ENCODE results near the gene CSGALNACT2.

The CSGALNACT2 gene

DNA sequence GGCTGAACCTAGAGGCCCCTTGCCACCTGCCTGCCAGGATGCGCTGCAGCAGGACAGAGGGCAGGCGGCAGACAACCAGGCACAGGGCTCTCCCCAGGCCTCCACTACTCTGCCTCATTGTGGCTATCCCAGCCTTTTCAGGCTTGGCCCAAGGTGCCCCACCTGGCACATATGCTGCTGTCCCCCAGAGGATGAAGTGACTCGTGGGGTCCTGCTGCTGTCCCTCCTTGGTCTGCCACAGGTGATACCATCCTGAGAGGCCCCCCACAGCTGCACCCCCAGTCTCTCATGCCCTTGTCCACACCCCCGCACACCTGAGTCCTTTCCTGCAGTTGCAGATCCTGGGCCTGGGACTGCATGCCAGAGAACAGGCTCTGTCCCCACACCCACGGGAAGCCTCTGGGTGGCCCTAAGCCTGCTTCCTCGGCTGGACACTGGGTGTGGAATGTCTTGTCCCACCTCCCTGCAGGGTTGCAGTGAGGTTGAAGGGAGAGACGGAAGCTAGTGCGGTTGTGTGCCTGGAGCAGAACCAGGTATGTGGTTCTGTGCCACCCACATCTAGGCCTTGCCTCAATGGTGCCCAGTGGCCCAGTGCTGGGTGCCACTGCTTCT, 73.3 kb downstream of the CSGALNACT2 start:
- DNase-seq (ENCODE audit: low read depth): no peak
- TF ChIP-seq, protein P1, sequence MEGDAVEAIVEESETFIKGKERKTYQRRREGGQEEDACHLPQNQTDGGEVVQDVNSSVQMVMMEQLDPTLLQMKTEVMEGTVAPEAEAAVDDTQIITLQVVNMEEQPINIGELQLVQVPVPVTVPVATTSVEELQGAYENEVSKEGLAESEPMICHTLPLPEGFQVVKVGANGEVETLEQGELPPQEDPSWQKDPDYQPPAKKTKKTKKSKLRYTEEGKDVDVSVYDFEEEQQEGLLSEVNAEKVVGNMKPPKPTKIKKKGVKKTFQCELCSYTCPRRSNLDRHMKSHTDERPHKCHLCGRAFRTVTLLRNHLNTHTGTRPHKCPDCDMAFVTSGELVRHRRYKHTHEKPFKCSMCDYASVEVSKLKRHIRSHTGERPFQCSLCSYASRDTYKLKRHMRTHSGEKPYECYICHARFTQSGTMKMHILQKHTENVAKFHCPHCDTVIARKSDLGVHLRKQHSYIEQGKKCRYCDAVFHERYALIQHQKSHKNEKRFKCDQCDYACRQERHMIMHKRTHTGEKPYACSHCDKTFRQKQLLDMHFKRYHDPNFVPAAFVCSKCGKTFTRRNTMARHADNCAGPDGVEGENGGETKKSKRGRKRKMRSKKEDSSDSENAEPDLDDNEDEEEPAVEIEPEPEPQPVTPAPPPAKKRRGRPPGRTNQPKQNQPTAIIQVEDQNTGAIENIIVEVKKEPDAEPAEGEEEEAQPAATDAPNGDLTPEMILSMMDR (conservative IDR thresholded peaks at IDR 0.05; ENCODE audit: low read depth, low read length): no peak
- no peak overlapping the region for H3K4me3 ChIP-seq (ENCODE audit: low read length)

DNA sequence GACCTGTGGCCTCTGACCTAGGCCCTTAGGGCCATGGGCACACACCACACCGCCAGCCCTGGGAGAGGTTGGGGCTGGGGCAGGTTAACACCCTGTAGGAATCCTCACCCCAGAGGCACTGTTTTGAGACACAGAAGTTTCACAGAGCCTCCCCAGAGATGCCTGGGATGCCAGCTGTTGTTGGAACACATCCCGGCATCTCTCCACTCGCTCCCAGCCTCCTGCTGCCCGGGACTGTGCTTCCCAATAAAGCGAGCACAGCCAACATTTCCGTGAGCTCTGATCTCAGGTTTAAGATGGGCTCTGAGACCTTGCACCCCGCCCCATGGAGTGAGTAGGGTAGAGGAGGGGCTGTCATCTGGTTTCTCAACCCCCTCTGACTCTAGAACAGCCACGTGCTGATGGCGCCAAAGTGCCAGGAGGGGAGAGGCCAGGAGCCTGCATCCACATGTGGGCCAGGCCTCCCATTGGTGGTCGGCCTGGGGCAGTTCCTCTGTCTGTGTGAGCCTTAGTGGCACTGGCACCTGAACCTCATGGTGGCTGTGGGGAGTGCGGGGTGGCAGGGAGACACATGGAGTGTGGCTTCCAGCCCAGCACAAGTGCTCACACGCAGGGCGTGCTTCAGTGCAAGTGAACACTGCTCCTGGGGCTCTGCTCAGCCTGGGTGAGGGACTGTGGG, 73.9 kb downstream of the CSGALNACT2 start:
- no peak overlapping the region for H3K4me3 ChIP-seq (ENCODE audit: low read length)
- DNase-seq (ENCODE audit: low read depth): no peak
- TF ChIP-seq, protein P1 (conservative IDR thresholded peaks at IDR 0.05; ENCODE audit: low read depth, low read length): no peak

DNA sequence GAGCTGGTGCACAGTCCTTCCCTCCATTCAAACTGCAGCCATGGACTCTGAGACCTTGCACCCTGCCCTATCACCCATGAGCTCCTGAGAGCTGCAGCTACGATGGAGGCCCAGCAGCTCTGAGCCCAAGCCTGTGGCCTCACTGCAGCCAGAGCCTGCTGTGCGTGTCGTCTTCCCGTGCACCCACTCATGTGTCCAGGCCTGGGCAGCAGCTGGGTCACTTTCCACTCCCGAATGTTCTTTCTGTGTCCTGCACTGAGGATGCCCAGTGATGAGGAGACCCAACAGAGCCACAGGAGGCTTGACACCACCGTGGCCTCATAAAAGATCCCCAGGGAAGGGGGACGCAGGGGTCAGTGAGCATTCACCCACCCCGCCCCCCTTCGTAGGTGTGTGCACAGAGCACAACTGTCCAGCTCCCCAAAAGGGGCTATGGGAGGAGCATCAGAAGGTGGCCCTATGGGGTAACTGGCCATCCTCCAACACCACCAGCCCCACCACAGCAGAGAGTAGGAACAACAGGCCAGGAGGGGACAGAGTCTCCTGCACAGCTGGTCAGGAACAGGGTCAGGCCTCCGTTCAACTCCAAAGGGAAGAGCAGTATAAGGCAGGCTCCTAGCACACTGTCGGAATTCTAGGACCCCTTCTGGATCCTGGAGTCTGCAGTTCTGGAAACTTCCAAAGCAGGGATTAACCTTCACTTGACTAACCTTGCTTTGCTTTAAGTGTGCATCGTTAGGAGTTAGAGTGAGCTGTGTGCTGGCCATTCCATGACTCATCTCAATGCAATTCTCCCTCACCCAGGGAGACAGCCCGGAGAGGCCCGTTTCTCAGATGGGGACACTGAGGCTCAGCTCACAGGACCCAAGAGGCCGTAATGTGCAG, 76.1 kb downstream of the CSGALNACT2 start:
- H3K4me3 ChIP-seq (ENCODE audit: low read length): no peak overlapping the region
- TF ChIP-seq, protein P1 (conservative IDR thresholded peaks at IDR 0.05; ENCODE audit: low read depth, low read length): no peak
- peak; percentile 32 for DNase-seq (ENCODE audit: low read depth)

DNA sequence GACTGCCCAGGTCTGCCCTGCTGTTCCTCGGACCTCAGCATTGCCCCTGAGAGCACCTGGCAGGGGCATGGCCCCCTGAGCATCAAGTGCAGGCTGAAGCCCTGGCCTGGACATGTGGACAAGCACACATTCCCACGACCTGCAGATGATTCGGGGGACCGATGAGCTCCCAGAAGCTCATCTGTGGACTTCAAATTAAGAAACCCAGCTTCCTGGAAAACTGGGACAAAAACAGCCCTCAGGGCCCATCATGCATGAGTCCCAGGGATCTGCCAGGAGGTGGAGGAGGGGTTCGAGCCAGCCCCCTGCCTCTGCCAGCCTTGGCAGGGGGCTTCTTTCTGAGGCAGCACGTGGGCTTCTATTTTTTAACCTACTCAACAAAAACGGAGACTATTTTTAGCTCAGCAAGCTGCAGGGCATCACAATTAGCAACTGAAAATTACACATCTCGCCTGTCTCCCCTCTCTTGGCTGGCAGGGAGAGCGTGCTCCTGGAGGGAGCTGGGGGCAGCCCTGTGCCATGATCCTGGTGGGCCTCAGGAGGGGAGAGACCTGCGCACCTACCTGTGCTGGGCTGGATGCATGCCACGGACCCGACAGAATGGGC, 76.8 kb downstream of the CSGALNACT2 start:
- TF ChIP-seq, protein P1 (conservative IDR thresholded peaks at IDR 0.05; ENCODE audit: low read depth, low read length): no peak
- DNase-seq (ENCODE audit: low read depth): no peak
- H3K4me3 ChIP-seq (ENCODE audit: low read length): no peak overlapping the region

DNA sequence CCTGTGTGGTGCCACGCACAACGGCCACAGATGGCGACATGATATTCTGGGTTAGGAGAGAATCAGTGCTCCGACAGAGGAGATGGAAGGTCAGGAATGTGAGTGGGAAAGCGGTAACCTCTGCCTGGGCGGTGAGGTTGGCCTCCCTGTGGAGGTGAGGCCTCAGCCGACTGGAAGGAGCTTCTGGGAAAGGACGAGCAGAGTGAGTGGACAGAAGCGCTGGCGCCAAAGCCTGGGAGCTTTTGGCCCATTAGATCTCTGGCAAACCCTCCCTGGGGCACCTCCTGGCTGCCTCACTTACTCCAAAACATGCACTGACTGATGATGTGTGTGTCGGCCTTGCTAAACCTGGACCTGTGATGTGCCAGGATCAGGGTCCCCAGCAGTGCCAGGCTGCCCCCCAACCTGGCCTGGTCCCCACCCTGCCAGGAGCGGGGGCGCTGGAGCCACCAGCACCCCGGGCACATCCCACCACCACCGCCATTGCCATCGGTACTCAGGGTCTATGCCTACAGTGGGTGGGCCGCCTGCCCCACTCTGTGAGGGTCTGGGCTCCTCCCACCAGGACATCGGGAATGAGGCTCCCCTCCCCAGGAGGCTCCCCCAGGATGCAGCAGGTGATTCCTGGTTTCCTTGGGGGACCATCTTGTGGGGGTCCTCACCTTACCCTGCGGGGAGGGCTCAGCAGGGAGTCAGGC, 77.7 kb downstream of the CSGALNACT2 start:
- TF ChIP-seq, protein P1 (conservative IDR thresholded peaks at IDR 0.05; ENCODE audit: low read depth, low read length): no peak
- no peak overlapping the region for H3K4me3 ChIP-seq (ENCODE audit: low read length)
- DNase-seq (ENCODE audit: low read depth): no peak

DNA sequence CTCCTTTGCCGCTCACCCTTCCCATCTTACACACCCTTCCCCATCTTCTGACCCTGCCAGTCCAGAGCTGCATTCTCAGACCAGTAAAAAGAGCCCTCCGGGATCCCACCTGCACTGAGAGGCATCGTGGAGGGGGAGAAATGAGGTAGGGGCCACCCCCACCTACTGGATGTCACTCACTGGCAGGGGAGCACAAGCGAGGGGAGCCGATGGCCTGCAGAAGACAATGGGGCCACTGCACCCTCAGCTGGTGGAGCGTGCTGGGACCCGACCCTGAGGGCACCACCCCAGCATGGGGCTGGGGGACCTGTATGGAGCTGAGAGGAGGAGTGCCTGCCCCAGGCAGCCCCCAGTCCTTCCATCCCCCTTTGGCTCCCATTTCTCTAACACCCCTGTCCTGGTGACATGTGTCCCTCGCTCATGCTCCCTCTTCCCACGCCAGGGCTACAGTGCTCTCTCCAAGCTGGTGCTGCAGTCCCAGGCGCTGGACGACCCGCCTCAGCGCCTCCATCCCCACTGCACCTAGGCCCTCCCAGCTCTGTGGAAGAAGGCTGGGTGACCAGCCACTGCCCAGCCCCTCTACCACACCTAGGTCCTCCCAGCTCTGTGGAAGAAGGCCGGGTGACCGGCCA, 78.8 kb downstream of the CSGALNACT2 start:
- DNase-seq (ENCODE audit: low read depth): no peak
- no peak overlapping the region for H3K4me3 ChIP-seq (ENCODE audit: low read length)
- TF ChIP-seq, protein P1 (conservative IDR thresholded peaks at IDR 0.05; ENCODE audit: low read depth, low read length): no peak

Measured in retinal pigment epithelial cell (primary cell).